Kidney capillary endothelial cell (primary cell): Measurements from ENCODE around the gene CDK18.
"Not testable (repeated sequence)": the region's sequence is repeated elsewhere in the genome, so short reads cannot be mapped to it uniquely, and the experiment has no call there.

Experiments
- DNase-seq: peaks from one replicate; pipeline ENCODE4 v3.0.0-alpha.2; 2018; ENCODE audit warnings: low spot score

Gene CDK18

DNA sequence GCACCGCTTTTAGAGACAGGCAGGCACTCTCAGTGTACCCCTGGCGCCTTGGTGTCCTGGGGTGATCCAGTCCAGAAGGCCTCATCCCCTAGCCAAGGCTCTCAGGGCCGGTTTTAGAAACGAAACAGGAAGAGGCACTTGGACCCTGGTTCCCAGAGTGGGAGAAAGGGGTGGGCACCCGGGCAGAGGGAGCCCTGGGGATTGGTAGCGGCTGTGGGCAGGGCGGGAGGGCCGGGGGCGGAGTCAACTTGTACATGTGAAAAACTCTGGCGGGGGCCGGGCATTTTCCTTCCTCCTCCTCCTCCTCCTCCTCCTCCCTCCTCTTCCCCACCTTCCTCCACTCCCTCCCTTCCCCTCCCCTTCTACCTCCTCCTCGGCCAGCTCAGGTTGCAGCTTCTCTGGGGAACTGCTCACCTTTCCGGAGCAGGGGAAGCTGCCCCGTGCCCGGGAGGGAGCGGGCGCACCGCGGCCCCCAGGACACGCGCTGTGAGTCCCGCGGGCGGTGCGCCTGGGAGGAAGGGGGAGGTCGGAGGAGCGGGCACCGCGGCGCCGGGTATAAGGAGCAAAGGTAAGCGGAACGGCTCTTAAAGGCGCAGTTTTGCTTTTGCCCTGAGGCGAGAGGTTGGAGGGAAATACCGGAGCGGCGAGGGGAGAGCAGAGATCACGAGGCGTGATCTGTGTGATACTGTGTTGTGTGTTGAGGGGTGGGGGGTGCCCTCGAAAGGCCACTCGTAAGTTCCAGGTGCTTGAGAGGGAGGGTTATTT is at the start of gene CDK18:
Gene CDK18, plus strand, starts transcription at position 359 of the 765 bp plus-strand sequence. CDS start 18,499 bp downstream, outside the sequence.
- no peak for DNase-seq

DNA sequence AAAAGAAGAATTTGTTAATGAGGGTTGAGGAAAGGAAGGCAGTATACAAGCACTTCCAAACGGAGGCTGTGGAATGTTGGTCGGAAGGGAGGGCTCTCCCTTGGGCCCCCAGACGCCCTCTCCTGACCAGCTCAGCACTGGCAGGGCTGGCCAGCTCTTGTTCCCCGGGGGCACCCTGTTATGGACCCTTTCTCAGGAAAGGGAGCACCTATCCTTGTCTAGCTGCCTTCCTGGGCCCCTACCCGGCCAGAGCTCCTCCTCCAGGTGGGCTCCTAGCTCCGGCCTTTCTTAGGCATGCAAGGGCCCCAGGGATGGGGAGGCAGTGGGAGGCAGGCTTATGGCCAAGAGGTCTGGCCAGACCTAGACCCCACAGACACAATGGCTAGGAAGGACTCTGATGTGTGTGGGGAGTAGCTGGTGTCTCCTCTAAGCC is 49.5 kb upstream of the CDK18 start:
- no peak for DNase-seq

DNA sequence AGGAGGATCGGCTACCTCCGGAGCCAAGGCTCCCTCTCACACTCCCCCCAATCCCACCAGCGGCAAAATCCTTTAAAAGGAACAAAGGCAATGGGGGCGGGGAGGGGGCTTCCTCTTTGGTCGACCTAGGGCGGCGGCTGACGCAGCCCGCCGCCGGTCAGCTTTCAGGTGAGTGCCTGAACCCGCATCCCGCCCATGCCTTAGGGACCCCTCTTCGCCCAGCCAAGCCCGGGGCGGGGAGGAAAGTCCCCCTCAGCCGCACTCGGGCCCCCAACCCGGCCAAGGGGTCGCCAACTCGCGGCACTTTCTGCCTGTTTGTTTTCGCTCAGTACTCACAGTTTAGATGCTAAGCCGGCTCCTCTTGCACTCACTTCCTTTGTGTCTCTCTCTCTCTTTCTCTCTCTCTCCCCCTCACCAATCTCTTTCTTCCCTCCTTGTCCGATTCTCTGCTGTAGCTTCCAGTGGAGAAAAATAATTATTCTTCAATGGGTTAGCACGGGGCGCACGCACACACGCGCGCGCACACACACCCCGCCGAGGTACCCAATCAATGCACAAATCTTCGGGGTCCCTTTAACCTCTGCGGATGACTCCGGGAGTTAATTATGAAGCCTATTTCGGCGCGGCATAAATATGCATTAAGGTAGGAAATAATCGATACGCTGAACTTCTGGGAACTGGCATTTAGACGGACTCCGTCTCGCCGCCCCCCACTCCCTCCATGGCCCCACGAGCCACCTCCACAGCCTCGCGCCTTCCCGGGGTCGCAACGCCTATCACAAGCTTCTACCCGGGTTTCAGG is 48.7 kb upstream of the CDK18 start, which contains the start of gene BLACAT1:
Gene BLACAT1, minus strand, starts transcription at position 465 of the 802 bp plus-strand sequence.
- DNase-seq = no peak

DNA sequence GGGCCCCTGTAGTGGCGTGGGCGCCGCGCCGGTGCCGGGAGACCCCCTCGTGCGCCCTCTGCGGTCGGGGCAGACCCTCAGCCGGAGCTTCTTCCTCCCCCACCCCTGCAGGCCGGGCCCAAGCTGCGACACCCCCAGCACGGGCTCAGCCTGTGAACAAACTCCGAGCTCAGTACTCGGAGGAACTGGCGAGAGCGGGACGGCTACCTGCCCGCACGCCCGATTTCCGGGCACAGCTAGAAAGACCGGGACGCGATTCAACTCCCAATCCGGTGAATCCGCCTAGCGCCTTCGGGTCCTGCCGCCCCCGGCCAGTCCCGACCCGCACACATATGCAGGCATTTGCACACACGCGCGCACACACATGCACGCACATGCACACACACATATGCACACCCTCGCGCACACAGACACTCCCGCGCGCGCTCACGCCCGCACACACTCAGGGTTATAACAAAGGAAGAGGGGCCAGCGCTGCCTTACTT is 48.0 kb upstream of the CDK18 start:
- no peak for DNase-seq

DNA sequence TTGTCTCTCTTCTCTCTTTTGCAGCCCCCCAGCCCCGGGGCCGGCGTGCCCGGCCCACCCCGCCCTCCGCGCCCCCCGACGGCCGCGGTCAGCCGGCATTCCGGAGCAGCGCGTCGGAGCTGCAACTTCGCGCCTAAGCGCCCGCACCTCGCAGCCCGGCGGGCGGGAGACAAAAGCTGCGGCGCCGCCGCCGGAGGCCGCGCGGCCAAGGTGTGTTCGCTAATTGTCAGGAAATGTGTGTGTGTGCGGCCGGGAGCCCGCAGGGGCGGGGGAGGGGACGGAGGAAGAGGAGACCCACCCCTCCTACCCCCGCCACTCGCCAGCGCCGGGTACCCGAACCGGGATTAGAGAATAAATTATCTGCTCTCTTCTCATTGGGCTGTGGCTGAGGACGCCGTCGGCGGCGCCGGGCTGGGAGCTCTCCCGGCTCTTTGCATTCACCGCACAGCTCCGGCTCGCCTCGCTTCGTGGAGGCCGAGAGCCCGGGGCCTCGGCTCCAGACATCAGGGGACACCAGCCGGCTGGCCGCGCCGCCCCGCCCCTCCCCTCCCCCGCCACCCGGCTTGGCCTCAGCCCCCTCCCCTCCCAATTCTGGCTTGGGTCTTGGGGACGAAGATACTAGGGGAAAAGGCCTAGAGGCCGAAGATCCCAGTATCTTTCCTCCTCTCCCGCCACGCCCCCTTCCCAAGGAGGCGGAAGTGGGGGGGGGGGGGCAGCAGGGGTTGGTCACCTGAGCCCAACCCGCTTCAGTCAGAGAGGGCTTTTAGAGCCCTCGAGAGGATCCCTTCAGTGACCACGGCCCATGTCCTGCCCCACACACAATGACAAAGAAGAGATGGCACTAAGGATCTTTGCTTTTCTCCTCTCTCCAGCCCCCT is 47.4 kb upstream of the CDK18 start:
- no peak for DNase-seq

DNA sequence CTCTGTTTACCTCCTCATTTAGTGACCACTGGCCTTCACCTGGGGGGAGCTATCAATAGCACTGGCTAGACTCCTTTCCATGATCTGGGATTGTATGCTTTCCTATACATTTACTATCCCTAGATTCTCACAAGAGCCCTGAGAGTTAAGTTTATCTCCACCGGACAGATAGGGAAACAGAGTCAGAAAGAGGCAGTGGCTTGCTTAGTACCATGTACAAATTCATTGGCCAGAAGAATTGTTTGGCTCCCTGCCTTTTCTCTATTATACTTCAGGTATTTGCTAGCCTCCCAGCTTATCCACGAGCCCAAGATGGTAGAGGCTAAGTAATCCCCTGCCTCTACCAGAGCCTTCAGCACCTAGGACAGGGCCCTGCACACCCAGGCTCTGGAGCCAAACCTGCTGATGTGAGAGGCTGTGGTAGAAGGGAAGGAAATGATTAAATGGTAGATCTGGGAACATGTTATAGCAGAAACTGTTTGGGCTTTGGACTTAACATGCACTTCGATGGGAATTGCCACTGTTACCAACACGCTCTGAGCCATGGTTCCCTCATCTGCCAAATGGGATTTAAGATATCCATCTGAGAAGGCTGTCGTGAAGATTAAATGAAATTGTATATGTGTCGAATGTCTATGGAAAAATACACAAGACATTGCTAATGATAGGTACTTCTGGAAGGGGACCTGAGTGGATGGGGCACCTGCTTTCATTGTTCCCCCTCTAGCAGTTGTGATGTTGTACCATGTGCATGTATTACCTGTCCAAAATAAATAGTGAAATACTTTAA is 45.5 kb upstream of the CDK18 start:
- DNase-seq = peak; percentile 53

DNA sequence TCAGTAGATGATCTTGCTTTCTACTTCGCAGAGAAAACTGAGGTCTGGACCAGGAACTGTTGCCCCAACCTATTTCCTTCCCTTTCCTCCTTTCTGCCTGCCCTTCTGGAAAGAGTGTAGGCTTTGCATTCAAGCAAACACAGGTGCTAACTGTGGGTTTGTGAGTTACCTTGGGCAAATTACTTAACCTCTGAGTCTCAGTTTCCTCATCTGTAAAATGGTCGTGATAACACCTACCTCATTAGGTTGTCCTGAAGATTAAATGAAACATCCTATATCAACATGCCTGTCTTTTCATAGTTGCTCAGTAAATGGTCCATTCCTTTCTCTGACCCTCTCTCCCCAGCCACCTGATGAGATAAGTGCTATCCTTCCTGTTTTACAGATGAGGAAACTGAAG is 39.1 kb upstream of the CDK18 start:
- no peak for DNase-seq

DNA sequence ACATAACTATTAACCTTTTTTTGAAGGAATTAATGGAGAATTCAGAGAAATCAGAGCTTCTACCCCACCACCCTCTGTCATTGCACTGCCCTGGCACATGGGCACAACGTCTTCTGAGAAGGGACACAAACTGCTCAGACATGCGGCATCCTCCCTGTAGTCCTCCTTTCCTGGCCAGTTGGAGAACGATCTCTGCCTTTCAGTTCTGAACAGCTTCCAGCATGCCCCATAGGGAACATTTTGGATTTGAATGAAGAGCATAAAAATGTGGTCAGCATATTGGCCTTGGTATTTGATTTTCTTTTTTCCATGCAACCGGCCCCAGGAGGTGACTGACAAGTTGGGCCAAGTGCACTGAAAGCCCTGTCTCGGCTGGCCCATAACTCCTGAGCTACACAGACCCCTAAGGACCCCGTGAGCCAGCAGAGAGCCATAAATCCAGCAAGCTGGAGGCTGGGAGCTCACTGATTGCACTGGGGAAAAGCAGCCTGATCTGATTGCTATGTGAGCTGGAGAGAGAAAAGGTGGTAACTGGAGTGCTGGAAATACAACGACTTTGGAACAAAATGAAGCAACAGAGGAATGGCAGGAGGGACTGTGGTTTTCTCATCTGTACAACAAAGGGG is 37.8 kb upstream of the CDK18 start:
- no peak for DNase-seq

DNA sequence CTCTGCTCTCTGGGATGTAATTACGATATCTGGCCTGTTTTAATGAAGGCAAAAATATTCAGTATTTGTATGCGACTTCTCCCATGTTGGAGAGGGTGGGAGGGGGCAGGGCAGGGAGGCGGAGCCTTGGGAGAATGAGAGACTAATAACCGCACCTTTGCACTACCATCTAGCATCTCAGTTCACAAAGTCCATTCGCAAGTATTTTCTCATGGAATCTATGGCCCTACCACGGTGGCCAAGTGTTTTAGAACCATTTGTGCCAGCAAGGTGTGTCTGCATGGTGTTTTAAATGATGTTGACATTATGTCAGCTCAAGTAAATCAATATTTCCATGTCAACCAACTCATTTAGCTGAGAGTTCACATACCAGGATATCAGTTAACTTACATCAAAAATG is 34.3 kb upstream of the CDK18 start:
- DNase-seq = no peak

DNA sequence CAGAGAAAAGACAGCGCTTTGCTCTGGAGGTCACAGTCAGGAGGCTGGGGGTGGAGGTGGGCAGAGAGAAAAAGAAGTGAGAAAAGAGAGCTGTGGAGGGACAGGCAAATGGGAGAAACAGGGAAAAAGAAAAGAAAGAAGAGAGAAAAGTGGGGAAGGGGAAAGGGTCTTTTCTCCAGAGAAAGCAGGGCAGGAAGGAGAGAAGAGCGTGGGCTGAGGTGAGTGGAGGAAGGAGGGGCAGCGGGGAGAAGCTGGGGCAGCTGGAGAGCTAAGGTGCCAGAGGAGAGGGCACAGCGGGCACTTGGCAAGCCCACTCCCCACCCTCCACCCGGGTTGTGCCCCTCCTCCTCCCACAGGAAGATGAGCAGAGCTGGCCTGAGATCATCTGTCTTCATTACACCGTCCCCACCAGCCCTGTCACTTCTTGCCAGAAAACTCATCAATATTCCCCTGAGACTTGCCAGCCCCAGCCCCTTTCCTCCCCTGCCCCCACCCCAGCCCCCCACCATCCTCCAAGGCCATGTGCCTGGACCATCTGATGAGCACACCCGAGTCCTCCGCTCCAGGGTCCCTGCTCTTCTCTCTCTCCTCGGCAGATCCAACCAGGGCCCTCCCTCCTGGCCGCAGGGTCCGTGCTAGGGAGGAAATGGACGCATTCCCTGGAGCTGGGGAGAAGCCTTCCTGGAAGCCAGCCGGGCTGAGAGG is 31.6 kb upstream of the CDK18 start:
- DNase-seq = no peak

DNA sequence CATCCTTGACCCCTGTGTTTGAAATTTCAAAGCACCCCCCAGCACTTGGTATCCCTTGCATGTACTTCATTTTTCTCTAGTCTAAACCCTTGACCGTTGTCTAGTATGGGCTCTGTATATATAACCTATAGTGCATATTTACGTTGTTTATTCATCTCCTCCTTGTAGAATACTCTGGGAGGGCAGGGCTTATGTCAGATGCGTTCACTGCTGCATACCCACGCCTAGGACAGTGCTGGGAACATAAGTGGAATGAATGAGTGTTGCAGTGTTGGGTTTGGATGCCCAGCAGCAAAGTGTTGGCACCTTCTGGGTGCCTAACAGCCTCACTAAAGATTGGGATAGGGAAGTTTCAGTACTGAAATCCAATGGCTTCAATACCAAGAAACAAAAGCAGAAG is 31.0 kb upstream of the CDK18 start:
- DNase-seq = no peak

DNA sequence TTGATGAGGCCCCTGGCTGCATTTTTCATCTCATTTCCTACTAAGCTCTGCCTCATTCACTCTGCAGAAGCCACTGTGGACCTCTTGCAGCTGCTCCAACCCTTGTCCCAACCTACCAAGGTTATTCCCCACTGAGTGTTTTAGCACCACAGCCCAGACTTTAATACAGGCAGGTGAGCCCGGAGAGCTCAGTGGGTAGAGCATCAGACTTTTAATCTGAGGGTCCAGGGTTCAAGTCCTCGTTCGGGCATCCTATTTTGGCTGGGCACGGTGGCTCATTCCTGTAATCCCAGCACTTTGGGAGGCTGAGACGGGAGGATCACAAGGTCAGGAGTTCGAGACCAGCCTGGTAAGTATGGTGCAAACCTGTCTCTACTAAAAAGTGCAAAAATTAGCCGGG is 30.5 kb upstream of the CDK18 start:
- no peak for DNase-seq

DNA sequence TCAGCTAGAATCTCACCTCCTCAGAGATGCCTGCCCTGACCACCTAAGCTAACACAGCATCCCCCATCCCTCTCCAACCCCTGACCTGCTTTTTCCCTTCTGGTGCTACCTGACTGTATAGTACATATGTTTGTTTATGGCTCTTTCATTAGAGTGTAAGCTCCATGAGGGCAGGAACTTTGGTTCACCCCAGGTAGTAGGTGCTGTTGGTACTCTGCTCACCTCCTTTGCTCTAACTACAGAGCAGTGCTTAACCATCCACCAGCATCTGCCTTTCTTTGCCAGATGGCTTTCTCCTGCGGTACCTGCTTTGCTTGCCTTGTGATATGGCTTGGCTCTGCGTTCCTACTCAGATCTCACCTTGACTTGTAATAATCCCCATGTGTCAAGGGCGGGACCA is 29.9 kb upstream of the CDK18 start:
- DNase-seq = no peak

DNA sequence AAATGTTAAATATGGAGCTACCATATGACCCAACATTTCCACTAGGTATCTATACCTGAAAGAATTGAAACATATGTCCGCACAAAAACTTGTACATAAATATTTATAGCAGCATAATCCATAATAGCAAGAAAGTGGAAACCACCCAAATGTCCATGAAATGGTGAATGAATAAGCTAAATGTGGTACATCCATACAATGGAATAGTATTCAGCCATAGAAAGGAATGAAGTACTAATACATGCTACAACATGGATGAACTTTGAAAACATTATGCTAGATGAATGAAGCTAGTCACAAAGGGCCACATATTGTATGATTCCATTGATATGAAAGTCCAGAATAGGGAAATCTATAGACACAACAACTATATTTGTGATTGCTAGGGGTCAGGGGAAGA is 28.6 kb upstream of the CDK18 start:
- DNase-seq = no peak

DNA sequence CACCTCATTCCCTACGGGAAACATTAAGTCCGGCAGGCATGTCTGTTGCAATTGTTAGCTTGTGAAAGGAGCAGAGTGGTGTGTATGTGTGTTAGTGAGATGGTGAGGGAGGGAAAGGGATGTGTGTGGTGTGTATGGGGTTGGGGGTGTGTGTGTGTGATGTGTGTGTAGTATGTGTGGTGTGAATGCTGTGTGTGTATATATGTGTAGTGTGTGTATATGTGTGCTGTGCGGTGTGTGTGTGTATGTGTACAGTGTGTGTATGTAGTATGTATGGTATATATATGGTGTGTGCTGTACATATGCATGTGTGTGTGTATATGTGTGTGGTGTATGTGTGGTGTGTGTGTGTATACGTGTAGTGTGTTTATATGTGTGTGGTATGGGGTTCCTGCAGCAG is 27.8 kb upstream of the CDK18 start:
- no peak for DNase-seq

DNA sequence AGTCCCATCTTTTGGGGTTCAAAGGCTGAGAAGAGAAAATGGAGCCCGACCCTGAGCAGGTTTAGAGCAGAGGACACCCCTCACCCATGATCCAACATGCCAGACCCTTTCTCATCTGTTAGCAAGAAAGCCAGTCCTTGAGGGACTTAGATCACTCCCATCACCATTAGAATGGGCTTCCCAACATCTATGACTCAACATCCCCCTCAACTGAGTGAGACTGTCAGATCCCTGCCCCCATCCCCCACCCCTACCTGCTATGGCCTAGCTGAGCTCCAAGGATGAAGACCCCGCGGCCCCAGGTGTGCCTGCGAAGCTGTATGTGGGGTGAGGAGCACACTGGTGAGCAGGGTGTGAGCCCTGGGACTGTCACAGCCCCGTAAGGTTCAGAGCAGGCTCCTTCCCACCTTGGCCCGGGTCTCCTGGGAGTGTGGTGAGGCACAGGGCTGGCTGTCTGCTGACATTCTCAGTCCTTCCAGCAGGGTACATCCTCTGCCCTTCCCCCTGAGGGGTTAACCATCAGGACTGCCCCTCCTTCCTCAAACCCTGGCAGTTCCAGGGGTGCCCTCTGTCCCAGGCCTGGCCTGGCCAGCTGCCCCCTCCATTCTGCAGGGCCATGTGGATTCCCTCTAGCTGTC is 27.2 kb upstream of the CDK18 start:
- no peak for DNase-seq

DNA sequence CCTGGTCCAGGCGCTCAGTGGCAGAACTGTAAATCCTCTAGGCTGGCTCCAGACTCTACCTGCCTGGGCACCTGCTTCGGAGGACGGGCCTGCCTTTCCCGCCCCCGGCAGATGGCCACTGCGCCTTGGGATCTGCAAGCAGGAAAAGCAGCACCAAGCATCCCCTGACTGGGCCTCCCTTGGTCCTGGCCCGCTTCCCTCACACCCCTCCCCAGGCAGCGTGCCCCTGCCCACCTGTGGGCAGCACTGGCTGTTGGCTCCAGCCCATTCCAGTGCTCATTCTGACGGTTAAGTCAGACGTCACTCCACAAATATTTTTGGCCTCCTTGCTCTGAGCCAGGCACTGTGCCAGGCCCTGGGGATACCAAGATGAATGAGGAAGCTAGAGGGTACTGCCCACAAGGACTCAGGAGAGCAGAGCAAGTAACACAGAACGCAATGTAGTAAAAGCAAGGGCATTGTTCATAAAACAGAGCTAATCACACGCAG is 26.7 kb upstream of the CDK18 start:
- DNase-seq = no peak

DNA sequence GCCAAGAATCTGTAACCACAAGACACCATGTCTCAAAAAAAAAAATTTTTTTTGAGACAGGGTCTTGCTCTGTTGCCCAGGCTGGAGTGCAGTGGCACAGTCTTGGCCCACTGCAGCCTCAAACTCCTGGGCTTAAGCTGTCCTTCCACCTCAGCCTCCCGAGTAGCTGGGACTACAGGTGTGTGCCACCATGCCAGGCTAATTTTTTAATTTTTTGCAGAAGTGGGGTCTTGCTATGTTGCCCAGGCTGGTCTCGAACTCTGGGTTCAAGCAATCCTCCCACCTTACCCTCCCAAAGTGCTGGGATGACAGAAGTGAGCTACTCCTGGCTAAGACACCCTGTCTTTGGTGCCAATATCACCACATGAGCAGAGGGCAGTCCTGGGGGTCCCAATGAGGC is 25.5 kb upstream of the CDK18 start:
- not testable (repeated sequence) for DNase-seq

DNA sequence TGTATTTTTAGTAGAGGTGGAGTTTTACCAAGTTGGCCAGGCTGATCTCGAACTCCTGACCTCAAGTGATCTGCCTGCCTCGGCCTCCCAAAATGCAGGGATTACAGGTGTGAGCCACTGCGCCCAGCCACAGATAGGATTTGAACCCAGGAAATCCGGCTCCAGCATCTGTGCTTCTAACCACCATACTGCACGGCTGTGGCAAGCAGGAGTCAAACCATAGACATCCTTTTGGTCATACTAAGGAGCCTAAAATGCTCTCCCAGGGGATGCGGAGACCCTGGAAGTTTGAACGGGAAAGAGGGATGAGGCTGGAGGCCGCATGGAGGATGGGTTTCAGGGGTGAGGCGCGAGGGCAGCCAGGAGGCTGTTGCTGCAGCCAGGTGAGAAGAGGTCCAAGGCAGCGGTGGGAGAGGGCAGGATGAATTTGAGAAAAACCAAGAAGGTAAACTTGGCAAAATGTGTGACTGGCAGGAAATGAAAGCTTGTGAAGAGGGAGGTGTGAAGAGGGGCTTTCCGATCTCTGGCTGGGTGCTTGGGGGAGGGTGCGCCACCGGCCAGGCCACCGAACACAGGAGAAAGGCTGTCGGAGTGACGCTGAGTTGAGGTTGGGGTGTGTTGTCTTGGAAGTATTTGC is 24.0 kb upstream of the CDK18 start:
- no peak for DNase-seq
